T-helper 2 cell treated with Interferon-gamma antibody and Interleukin-4, amounts not matched to agents 100 ng/mL and 5 ng/mL, for 36 hours (primary cell): Measurements from ENCODE around the gene NMRK1. TPM values are rescaled to one million over a fixed set of nuclear protein-coding genes. Genes with fewer than 3 reads are reported as not detected.

Experiments used
- intact Hi-C: fragments of 100-400 bp; cut with micrococcal nuclease; formaldehyde crosslinking; loops from one replicate; pipeline ENCODE4 v1.15.1; 2023
- total RNA-seq: library from RNA; stranded (reverse); gene quantifications from 2 replicates; pipeline ENCODE4 v1.2.3, GENCODE V29; 2022

NMRK1 gene
- total RNA-seq, 1 donor from 2014 or later: 15.7 TPM

DNA sequence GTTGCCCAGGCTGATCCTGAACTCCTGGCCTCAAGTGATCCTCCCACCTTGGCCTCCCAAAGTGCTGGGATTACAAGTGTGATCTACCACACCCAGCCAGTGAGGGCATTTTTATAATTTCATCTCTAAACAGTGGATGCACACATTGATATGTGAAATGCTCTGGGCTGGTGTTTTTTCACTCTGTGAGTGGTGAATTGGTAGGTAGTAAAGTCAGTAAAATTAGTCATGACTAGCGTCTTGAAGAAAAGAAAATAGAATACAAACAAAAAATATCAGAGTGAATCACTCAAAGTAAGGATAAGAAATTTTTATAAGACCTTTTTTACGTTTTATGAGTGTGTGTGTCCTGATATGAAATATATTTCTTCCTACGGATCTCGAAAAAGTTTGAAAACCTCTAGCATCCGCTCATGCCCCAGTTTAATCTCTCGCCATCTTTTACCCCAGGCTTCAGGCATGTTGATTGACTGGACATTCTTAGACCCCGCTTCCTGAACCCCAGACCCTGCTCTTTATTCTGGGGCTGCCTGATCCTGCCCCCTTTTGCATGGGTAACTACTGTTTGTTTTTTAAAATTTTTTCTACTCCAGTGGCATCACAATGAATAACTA, 14.3 kb upstream of the NMRK1 start:
- intact Hi-C loops: no loop called here

DNA sequence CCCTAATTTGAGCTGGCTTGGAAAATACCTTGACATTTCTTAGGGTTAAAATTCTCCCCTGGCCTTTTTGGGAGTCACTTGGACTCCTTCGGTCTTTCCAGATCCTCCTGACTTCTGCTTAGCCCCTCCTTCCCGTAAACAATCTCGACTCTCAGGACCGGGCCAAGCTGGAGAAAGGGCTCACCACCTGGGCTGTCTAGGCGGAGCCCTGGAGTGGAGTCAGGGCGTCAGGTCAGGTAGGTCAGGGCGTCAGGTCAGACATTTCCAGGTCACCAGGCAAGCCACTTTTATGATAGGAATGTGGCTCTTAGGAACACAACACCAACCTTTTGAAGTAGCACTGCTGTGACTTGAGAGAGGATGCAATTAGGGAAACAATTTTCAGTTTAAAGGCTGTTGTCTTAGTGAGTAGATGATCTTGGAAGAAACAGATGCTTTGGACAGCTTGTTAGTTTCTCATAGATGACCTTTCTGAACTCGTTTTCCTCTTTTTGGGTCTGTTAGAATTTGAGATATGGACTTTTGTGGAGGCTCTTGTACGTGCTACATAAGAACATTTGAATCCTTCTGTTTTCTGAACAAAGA, 13.1 kb upstream of the NMRK1 start:
- intact Hi-C loops: no loop called here

- intact Hi-C loops: no loop called here
These were observed 8.8 kb upstream of the NMRK1 start for GRCh38 chr9:75096796-75097195.

DNA sequence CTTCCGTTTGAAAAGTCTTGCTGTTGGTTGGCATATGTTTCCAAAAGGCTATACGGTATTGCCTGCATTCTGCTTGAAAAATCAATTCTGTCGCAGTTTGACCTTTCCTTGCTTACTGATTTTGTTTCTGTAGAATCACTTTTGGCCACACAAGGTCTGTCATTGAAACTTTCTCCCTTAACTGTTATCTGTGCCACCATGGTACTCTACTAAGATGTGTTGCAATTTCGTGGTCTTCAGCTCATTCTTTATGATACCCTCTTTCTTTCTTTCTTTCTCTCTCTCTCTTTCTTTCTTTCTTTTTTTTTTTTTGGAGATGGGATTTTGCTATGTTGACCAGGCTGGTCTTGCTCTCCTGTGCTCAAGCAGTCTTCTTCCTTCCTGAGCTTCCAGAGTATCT, 4.8 kb upstream of the NMRK1 start:
- intact Hi-C loops: no loop called here

- intact Hi-C loops: no loop called here
These were observed 2.6 kb upstream of the NMRK1 start for GRCh38 chr9:75090579-75090978.

DNA sequence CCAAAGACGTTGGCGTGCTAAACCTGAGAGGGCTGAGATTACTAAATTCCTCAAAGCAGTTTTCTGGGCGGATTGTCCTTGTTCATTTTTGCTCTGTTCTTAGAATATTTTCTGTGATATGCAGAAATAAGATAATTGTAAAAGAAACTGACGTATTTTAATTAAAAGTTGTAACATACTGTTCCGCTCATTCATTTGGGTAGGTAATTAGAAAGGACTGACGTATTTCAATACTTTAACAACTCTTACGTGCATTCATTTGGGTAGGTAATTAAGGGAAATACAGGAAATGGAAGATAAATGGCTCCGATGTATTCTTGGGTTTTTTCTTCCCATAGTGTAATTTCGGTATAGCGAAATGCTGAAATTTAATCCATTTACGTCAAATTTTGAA, 1.4 kb upstream of the NMRK1 start:
- intact Hi-C loops: loop anchor here (2.0 to 10.0 kb wide), 5 partner anchors 39 to 1368 kb away; partner anchors contain the start of genes GCNT1 and PCSK5

GRCh38 chr9:75088646-75089372, 854 bp upstream of the NMRK1 start:
- intact Hi-C loops: loop anchor here (1.0 to 10.0 kb wide), 10 partner anchors 40 to 1368 kb away; partner anchors contain the start of genes C9orf40, CARNMT1, GCNT1 and PCSK5

DNA sequence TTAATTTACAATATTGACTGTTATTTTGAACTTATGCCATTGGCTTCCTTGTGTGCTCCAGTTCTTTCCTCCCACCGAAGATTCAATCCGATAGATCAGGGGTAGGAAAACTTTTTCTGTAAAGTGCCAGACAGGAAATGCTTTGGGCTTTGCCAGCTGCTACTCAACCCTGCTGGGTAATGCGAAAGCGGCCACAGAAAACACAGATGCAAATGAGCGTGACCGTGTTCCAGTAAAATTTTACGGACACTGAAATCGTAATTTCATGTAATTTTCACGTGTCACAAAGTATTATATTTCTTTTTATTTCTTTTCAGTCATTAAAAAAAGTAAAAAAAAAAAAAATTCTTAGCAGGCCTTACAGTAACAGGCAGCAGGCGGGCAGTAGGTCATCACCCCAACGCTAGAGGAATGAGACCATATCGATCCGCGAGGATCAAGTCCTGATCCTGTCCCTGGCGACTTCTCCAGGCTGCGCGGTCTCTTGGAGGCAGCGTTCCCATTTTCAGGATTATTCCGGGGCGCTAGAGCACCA, 599 bp downstream of the NMRK1 start:
- intact Hi-C loops: loop anchor here (1.0 to 10.0 kb wide), 5 partner anchors 10 to 1937 kb away; partner anchors contain the start of genes ANXA1, GCNT1 and PCSK5

DNA sequence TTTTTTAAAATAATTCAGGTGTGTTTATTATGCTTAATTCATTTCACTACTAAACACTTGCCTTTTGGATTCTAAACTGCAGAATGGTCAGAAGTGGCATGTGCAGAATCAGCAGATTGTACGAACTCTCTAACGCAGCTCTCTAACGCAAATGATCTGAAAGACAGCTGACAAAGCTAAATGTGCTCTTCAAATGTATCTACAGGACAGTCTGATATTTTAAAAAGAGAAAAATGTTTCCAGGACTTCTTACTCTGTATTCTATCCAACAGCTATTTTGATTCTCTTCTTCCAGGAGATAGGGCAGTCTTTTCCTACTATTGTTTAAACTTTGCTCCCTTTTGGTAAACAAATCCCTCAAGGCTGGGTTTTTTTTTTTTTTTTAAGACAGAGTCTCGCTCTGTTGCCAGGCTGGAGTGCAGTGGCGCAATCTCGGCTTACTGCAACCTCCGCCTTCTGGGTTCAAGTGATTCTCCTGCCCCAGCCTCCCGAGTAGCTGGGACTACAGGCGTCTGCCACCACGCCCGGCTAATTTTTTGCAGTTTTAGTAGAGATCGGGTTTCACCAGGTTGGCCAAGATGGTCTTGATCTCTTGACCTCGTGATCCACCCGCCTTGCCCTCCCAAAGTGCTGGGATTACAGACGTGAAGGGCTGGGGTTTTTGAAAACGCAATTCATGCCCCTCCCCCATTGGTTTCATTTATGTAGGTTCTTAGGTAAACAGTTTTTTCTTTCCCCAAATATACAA, 1.2 kb downstream of the NMRK1 start:
- intact Hi-C loops: loop anchor here (1.0 to 10.0 kb wide), 5 partner anchors 9 to 1936 kb away; partner anchors contain the start of genes ANXA1, GCNT1 and PCSK5

GRCh38 chr9:75085640-75086039, 2.3 kb downstream of the NMRK1 start:
- intact Hi-C loops: loop anchor here (2.0 to 10.0 kb wide), 3 partner anchors 809 to 1935 kb away; partner anchors contain the start of genes ANXA1, GCNT1 and PCSK5

DNA sequence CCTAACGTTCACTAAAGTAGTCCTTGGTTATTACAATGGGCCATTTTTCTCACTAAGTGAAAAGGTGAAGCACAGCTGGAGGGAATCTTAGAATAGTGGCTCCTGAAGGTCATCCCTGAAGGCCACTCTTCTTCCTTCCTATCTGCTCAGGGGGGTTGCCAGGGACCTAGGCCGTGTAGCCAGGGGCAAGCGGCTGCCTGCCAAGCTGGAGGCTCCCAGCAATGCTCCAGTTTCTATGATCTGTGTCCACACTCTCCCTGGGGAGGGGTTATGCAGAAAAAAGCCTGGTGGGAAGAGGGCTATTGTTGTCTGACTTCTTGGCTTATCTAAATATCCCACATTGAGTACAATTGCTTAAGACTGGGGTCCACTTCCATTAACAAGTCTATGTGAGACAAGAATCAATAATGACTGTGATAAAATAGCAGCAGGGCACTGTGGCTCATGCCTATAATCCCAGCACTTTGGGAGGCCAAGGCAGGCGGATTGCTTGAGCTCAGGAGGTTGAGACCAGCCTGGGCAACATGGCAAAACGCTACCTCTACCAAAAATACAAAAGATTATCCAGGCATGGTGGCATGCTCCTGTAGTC, 3.8 kb downstream of the NMRK1 start:
- intact Hi-C loops: loop anchor here (10.0 kb wide), 1 partner anchor 811 kb away; the partner anchor contains the start of gene PCSK5

GRCh38 chr9:75083188-75083970, 4.6 kb downstream of the NMRK1 start:
- intact Hi-C loops: loop anchor here (10.0 kb wide), 1 partner anchor 811 kb away; the partner anchor contains the start of gene PCSK5

GRCh38 chr9:75081632-75082031, 6.3 kb downstream of the NMRK1 start:
- intact Hi-C loops: loop anchor here (10.0 kb wide), 1 partner anchor 813 kb away; the partner anchor contains the start of gene PCSK5

DNA sequence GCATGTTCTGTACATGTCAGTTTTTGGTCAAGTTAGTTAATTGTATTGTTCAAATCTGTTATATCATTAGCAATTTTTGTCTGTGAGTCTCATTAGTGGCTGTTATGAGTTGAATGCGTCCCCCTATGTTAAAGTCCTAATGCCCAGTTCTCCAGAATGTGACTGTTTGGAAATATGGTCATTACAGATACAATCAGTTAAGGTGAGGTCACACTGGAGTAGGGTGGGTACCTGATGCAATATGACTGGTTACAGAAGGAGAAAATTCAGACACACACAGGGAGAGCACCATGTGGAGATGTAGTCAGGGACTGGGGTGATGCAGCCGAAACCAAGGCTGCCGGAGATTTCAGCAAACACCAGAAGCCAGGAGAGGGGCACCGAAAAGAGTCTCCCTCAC, 15.1 kb downstream of the NMRK1 start:
- intact Hi-C loops: no loop called here

DNA sequence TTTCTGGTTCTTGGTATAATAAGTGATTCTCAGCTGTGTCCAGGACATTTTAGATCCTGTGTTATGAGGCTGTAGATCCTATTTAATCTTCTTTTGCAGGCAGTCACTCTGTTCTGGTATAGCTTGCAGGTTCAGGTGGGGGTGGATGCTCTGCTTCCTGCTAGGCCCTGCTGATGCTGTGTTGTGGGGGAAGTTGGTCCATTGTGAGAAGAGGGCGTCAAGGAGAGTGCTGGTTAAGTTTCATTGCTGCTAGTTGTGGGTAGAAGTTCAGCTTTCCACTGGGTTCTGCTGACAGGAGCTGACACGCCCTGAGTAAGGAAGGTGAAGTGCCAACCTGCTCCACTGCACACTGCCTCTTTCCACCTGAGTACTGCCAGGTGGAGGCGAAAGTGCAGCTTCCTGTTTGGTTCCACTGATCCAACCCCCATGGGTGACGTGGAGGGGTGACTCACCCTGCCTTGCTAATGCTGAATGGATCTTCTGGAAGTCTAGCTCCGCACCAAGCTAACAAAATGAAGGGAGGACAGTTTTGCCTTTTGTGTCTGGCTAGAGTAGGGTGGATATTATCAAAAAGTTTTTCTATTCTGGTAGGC, 16.3 kb downstream of the NMRK1 start:
- intact Hi-C loops: no loop called here

GRCh38 chr9:75069171-75069570, 18.8 kb downstream of the NMRK1 start:
- intact Hi-C loops: no loop called here

DNA sequence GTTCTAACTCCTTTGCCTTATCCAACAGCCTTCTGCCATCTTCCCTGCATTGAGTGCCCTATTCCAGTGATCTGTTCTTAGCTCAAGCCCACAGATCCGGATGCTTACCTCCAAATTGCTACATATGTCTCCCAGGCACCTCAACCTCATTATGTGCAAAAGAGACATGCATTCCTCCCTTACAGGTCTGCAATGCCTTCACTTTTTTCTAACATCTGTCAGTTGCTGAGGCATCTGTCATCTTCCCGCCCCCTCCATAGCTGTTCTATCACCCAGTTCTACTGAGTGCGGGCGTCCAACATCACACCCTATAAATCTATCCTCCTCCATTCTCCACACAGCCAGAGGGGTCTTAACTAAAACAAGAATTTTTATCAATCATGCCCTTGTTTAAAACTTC, 20.1 kb downstream of the NMRK1 start:
- intact Hi-C loops: no loop called here

GRCh38 chr9:75065510-75065909, 22.4 kb downstream of the NMRK1 start:
- intact Hi-C loops: no loop called here

- intact Hi-C loops: no loop called here
These were observed 23.5 kb downstream of the NMRK1 start for GRCh38 chr9:75064307-75065025.
